SK-N-SH treated with all-trans-retinoic acid at 6 μM for 48 hours (cell line): ENCODE results near the gene GRAP2.
"Not testable (repeated sequence)": the region's sequence is repeated elsewhere in the genome, so short reads cannot be mapped to it uniquely, and the experiment has no call there.

Source experiments
- ATAC-seq: fragments of 200-7000 bp; cut with Tn5 transposase; 3 replicates; pipeline ENCODE4 v1.9.1; 2020; ENCODE audit warnings: mild to moderate bottlenecking, moderate library complexity
- ARNTL ChIP-seq: fragments of 450-650 bp; formaldehyde crosslinking; IDR thresholded peaks from 2 replicates; pipeline ENCODE4 v1.5.0; 2020; ENCODE audit warnings: low read depth, mild to moderate bottlenecking, moderate library complexity, borderline replicate concordance
- CREB5 ChIP-seq: fragments of 250-450 bp; sonication (Bioruptor Pico); IDR thresholded peaks from 2 replicates; pipeline ENCODE4 v1.5.1; 2020; ENCODE audit warnings: low read depth, mild to moderate bottlenecking, moderate library complexity
- ESRRG ChIP-seq: fragments of 250-450 bp; sonication (Bioruptor Pico); IDR thresholded peaks from 2 replicates; pipeline ENCODE4 v1.6.1; 2021; ENCODE audit warnings: mild to moderate bottlenecking
- GLIS3 ChIP-seq: fragments of 250-450 bp; sonication (Bioruptor Pico); IDR thresholded peaks from 2 replicates; pipeline ENCODE4 v1.5.0; 2020; ENCODE audit warnings: mild to moderate bottlenecking, moderate library complexity
- ISL1 ChIP-seq: fragments of 250-450 bp; sonication (Bioruptor Pico); IDR thresholded peaks from 2 replicates; pipeline ENCODE4 v2.1.2; 2022; ENCODE audit warnings: mild to moderate bottlenecking, moderate library complexity
- OSR1 ChIP-seq: fragments of 250-450 bp; sonication (Bioruptor Pico); IDR thresholded peaks from 2 replicates; pipeline ENCODE4 v1.8.0; 2022; ENCODE audit warnings: moderate library complexity, mild to moderate bottlenecking, inconsistent platforms
- POU6F1 ChIP-seq: fragments of 250-450 bp; sonication (Bioruptor Pico); IDR thresholded peaks from 2 replicates; pipeline ENCODE4 v1.8.0; 2021; ENCODE audit warnings: low read depth, mild to moderate bottlenecking, moderate library complexity, borderline replicate concordance
- PPARA ChIP-seq: fragments of 250-450 bp; sonication (Bioruptor Pico); IDR thresholded peaks from 2 replicates; pipeline ENCODE4 v1.5.0; 2020; ENCODE audit warnings: mild to moderate bottlenecking, borderline replicate concordance
- RARB ChIP-seq: fragments of 250-450 bp; sonication (Bioruptor Pico); IDR thresholded peaks from 2 replicates; pipeline ENCODE4 v1.8.0; 2021; ENCODE audit warnings: mild to moderate bottlenecking, moderate library complexity
- SNAI2 ChIP-seq: fragments of 250-450 bp; sonication (Bioruptor Pico); IDR thresholded peaks from 2 replicates; pipeline ENCODE4 v1.5.0; 2020; ENCODE audit warnings: mild to moderate bottlenecking, moderate library complexity
- TCF4 ChIP-seq: fragments of 250-450 bp; sonication (Bioruptor Pico); IDR thresholded peaks from 2 replicates; pipeline ENCODE4 v1.8.0; 2021; ENCODE audit warnings: mild to moderate bottlenecking, moderate library complexity, borderline replicate concordance
- TOX ChIP-seq: fragments of 250-450 bp; sonication (Bioruptor Pico); IDR thresholded peaks from 2 replicates; pipeline ENCODE4 v1.8.0; 2021; ENCODE audit warnings: mild to moderate bottlenecking, moderate library complexity, borderline replicate concordance
- ZFP3 ChIP-seq: fragments of 250-450 bp; sonication (Bioruptor Pico); IDR thresholded peaks from 2 replicates; pipeline ENCODE4 v1.5.0; 2020; ENCODE audit warnings: mild to moderate bottlenecking, moderate library complexity
- ZFP30 ChIP-seq: fragments of 450-650 bp; formaldehyde crosslinking; IDR thresholded peaks from 2 replicates; pipeline ENCODE4 v1.5.0; 2022; ENCODE audit warnings: mild to moderate bottlenecking, moderate library complexity
- ZNF565 ChIP-seq: fragments of 450-650 bp; formaldehyde crosslinking; conservative IDR thresholded peaks from 2 replicates; pipeline ENCODE4 v1.5.0; 2020; ENCODE audit warnings: low read depth, mild to moderate bottlenecking, moderate library complexity
- ZNF70 ChIP-seq: fragments of 450-650 bp; formaldehyde crosslinking; IDR thresholded peaks from 2 replicates; pipeline ENCODE4 v1.5.0; 2020; ENCODE audit warnings: mild to moderate bottlenecking, moderate library complexity
- ZNF8 ChIP-seq: fragments of 450-650 bp; formaldehyde crosslinking; IDR thresholded peaks from 2 replicates; pipeline ENCODE4 v1.5.0; 2020; ENCODE audit warnings: mild to moderate bottlenecking, moderate library complexity
- TF ChIP-seq, protein P1 (sequence below): fragments of 250-450 bp; sonication (Bioruptor Pico); IDR thresholded peaks from 2 replicates; pipeline ENCODE4 v1.5.1; 2021; ENCODE audit warnings: mild to moderate bottlenecking, moderate library complexity

The GRAP2 gene

DNA sequence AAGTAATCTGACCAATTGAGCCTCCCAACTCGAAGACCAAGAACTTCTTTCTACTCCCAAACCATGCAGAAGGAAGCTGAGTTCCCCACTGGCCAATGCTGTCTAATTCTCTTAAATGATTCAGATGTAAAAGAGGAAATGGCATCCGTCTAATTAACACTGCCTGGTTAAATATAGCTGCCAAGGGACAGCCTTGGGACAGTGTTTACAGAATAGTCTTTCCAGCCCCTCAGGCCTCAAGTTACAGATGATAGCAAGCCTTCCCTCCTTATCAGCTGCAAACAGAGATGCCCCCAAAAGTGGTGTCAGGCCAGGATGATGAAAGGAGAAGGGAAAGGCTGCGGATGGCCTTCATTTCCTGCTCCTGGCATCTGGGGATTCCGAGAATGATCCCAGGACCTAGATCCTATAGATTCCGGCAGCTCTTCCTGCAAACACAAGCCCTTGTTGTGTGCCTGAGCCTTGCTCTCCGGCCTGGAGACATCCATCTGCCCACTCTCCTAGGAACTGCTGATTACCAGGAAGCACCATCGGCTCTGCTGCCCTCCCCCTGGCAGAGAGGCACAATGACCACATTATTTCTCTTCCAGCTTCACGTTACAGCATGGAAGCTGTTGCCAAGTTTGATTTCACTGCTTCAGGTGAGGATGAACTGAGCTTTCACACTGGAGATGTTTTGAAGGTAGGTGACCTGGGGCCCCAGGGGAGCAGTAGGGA is 45.8 kb downstream of the GRAP2 start:
- no peak for ATAC-seq
- TF ChIP-seq ZNF70 (CRISPR knock-in tag), result no peak
- TF ChIP-seq POU6F1 (CRISPR knock-in tag), result no peak
- TF ChIP-seq, protein P1, sequence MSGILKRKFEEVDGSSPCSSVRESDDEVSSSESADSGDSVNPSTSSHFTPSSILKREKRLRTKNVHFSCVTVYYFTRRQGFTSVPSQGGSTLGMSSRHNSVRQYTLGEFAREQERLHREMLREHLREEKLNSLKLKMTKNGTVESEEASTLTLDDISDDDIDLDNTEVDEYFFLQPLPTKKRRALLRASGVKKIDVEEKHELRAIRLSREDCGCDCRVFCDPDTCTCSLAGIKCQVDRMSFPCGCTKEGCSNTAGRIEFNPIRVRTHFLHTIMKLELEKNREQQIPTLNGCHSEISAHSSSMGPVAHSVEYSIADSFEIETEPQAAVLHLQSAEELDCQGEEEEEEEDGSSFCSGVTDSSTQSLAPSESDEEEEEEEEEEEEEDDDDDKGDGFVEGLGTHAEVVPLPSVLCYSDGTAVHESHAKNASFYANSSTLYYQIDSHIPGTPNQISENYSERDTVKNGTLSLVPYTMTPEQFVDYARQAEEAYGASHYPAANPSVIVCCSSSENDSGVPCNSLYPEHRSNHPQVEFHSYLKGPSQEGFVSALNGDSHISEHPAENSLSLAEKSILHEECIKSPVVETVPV (CRISPR knock-in tag), result no peak
- TF ChIP-seq PPARA (CRISPR knock-in tag), result no peak
- TF ChIP-seq ESRRG (CRISPR knock-in tag), result no peak

DNA sequence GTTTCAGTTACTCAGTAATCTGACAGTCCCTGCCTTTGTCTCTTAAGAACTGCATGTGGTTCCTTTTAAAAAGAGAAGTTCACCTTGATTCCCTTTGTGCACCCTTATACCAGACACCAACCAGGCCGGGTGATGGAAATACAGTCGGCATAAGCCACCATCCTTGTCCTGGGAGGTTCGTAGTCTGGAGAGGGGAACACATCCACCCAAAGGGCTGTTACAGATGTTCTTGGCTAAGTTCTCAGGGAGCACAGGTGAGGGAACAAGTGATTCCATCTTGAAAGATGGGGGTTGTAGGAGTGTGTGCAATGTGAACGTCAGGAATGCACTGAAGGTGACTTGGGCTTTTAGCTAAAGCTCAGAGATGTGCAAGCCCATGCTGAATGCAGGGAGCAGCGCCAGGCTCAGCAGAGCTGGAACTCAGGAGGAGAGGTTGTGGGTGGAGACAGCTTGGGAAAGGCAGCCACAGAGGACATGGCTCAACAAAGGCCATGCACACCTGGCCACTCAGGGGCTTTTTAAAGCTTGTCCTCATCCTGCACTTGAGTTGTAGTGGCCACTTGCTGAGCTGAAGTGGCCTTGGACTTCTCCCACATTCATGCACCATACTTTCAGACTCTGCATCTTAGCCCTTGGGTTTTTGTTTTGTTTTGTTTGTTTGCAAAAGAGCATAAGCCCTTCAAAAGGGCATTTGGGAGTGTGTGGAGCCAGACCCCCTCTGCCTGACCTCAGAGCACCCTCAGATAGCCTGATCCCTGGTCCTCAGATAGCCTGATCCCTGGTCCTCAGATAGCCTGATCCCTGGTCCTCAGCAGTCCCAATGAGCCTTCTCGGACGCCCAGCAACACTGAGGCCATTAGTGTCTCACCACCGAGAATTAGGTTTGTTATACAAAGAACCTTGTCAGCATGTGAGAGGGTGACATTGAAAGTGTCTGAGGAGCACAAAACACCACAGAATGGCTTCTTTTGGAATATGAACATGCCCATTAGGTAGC is 46.6 kb downstream of the GRAP2 start:
- ATAC-seq, result no peak

DNA sequence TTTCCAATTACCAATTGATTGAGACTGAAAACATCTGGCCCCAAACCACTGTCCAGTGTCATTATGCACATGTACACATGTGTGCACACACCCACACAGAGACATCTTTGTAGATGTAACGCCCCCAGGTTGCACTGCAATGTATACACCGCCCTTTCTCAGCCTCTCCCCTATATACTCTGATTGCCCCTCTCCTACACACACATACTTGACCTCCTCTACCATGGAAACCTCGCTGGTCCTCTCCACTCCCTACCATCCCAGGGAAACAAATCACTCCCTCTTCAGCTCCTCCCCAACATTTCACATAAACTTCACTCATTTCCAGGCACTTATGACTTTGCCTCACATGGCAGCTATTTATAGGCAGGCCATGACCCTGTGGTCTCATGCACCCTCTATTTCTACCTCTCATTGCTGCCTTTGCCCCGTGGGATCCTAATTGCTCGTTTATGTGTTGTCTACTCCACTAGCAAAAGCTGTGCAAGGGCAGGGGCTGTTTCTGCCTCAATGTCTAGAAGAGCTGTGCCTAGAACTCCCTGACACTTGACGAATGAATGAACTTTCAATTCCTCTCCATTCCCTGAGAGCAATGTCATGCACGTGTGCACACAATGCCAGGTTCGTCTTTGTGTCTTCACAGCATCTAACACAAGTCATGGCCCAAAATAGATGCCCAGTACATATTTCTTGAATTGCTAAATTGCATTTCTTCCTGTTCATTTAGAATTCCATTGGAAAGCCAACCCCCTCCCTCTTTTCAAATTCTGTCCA is 49.3 kb downstream of the GRAP2 start:
- no peak for ATAC-seq
- TF ChIP-seq ZNF565 (no peak), PPARA (CRISPR knock-in tag) (no peak), ARNTL (no peak), GLIS3 (CRISPR knock-in tag) (no peak), CREB5 (CRISPR knock-in tag) (no peak), TOX (CRISPR knock-in tag) (no peak), SNAI2 (no peak), ZNF8 (CRISPR knock-in tag) (no peak), ZNF70 (CRISPR knock-in tag) (no peak), OSR1 (CRISPR knock-in tag) (no peak), ISL1 (CRISPR knock-in tag) (no peak), ZFP3 (no peak), ZFP30 (no peak), TCF4 (no peak), RARB (CRISPR knock-in tag) (no peak)
- TF ChIP-seq, protein P1 (CRISPR knock-in tag), result no peak

More for the DNA sequence above, 46.6 kb downstream of the GRAP2 start:
- TF ChIP-seq, protein P1 (CRISPR knock-in tag), result no peak

DNA sequence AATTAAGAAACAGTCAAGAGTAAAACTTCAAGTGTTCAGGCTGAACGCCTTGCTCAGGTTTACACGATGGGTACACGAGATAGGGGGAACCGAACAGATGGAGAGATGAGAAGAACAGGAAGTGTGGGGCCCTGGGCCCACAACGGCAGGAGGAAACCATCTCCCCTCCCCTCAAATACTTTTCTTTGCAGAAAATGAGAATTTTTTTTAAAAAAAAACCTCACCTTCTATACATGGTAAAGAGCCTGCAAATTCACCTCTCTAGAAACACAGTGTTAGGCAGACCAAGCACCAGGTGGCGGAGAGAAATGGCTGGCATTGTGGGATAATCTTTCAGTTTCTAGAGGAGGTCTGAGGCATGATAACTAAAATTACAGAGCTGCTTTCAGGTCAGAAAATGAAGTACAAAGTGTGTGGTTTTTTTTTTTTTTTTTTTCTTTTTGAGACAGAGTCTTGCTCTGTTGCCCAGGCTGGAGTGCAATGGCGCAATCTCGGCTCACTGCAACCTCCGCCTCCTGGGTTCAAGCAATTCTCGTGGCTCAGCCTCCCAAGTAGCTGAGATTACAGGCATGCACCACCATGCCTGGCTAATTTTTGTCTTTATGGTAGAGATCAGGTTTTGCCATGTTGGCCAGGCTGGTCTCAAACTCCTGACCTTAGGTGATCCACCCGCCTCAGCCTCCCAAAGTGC is 50.9 kb downstream of the GRAP2 start:
- not testable (repeated sequence) for ATAC-seq
